Hindlimb muscle (tissue), 1 donor: Measurements from ENCODE around the gene NRCAM. TPM values are rescaled to one million over a fixed set of nuclear protein-coding genes. Genes with fewer than 3 reads are reported as not detected.
"Not testable (repeated sequence)": the region's sequence is repeated elsewhere in the genome, so short reads cannot be mapped to it uniquely, and the experiment has no call there.

Experiments used
- DNase-seq: peaks from one replicate; pipeline ENCODE4 v3.0.0-alpha.2; 2013
- polyA plus RNA-seq: library from polyadenylated mRNA; unstranded; fragments of 120-200 nt; gene quantifications from one replicate; pipeline ENCODE4 v1.2.1, GENCODE V29; 2013; ENCODE audit not compliant: insufficient read length

NRCAM gene
- polyA plus RNA-seq, 1 donor: 35.1 TPM

DNA sequence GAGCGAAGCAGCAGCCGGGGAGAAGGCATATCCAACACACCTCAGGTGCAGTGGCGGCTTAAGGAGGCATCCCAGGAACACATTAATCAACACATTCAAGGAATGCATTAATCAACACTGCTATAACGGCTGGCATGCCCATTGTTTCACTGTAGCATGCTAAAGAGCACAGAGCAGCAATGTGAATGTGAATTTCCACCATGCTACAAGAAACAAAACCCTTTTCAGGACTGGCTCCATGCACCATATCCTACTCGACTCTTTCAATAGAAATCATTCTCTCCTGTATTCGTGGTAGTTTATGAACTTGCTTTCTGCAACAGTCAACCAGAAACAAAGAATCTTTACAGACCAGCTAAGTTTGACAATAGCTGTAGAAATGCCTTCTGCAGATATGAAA is 149.0 kb downstream of the NRCAM start:
- no peak for DNase-seq

DNA sequence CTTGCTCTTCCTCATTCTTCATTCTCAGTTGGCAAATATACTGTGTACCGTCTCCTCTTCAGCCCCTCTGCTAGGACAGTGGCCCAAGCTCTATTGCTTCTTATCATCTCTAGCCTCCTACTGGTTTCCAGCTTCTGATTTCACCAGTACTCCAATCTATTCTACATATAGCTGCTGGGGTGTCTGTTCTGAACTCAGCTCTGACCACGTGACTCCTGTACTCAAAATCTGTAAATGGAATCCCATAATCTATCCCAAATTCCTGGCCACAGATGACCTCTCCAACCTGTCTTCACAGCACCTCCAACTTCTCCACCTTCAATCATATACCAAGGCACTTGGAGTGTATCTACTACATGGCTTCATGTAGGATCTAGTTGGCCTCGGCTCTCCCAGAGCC is 152.9 kb downstream of the NRCAM start:
- no peak for DNase-seq

GRCh38 chr7:108301387-108301786 is 154.8 kb downstream of the NRCAM start:
- DNase-seq: no peak

DNA sequence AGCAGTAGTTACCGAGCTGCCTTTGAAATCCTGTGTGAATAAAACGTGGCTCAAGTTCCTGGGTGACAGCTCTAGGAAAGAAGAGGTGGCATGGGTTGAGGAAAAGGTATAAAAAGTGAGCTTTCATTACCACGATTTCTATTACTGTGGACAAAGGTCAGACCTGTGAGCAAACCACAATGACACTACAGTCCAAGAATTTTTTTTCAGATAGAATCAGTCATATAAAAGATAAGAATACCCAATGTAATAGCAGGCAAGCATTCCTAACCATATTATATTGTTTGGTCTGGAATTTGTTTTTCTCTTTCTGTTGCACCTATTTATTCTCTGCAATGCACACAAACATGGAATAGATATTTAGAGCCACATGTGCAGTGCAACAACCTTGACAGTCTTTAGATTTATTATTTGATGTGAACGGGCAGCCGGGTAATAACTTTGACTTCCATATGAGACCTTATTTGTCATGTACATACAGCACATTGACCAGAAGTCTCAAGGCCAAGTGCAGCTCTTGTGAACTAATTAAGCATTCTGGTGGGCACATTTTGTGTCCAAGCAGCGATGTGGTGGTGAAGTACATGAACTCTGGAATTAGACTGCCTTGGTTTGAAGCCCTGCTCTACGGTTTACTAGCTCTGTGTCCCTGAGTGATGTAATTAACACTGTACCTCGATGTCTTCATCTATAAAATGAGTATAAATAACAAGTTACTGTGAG is 156.8 kb downstream of the NRCAM start:
- DNase-seq: no peak

DNA sequence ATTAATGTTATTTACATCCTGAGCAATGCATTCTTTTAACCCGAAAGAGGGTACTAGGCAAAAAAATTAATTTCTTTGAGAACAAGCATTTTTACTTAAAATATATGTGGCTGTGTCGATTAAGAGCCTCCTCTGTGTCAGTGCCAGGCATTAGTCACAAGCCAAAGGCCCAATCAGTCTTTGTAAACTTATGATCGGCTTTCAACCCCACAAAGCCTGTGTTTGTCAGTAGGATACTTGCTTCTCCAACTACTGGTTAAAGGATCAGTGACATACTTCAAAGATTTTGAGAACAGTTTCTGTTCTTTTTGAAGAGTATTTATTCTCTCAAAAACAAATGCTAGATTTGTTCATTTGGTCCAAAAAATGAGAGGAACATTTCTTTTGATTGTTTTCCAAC is 159.3 kb downstream of the NRCAM start:
- no peak for DNase-seq

DNA sequence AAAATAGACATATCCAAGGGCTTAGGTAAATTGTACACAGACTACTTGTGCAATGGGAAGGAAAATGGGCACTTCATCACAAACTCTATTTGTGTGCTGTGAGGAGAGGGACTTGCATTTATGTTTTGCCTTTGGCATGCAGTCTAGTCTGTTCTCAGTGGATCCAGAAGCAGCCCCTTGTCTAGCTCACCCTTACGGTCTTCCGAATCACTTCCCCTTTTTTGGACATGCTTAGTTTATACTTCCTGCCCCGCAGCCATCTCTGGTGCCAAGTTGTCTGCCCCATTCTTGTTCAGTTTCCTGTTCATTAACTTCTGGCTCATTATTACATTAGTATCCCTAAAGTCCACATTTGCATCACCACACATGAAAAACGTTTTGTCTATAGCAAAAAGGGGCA is 161.6 kb downstream of the NRCAM start:
- no peak for DNase-seq

GRCh38 chr7:108293149-108293612 is 163.1 kb downstream of the NRCAM start:
- no peak for DNase-seq

DNA sequence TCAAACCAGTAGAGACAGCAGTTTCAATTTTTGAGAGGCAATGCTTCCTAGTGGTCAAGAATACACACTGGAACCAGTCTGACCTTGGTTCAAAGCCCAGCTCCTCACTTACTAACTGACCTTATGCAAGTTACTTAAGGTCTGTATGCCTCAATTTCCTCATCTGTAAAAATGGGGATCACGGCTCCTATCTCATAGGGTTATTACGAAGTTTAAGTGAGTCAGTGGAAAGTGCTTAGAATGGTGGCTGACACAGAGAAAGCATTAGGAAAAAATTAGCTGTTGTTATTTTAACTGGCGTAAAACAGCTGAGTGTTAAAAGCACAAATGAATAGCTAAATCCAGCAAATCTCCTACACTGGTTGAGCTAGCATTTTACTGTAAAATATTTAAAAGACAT is 163.7 kb downstream of the NRCAM start:
- DNase-seq: no peak

GRCh38 chr7:108291791-108292440 is 164.3 kb downstream of the NRCAM start:
- DNase-seq: no peak

GRCh38 chr7:108291152-108291508 is 165.1 kb downstream of the NRCAM start:
- no peak for DNase-seq

DNA sequence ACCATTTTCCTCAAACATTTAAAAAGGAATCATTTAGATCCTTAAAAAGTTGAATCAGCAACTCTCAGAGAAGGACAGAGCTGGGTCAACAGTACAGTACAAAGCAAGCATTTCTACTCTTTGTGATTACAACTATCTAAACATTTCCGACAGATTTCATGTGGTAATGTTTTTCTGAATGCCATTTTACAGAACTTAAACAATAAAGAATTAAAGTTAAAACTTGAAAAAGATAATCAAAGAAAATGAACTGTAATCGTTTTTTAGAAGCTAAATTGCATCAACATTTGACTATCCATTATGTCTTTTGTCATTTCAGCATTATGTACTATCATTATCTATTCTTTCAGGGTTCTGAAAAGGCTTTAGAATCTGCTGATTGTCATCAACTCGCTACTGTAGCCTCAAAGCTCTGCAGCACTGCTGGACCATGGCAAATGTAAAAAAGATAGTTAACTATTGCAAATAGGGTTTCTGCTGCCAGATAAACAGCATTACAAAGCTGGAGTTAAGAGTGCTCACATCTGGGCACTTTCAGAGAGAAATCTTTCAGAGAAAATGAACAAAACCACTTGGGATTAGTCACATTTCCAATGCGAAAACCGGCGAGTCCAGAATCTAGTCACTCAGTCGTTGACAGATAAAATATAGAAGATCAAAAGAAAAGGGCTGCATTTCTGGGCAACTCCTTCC is 165.6 kb downstream of the NRCAM start:
- DNase-seq: no peak

DNA sequence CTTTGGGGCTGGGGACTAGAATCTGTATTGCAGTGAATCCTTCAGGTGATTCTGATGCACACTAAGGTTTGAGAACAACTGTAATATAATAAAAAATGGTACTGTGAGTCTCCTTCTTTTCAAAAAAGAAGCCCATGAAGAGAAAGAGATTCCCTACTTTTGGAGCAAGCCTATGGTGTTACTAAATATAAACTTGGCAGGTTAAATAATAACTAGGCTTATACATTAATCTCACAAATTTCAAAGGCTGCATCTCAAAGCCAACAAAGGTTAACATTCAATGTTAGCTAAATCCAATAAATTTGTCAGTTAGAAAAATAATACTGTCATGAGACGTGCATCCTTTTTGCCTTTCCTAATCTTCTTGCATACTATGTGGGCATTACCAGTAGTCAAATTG is 166.4 kb downstream of the NRCAM start:
- no peak for DNase-seq

- no peak for DNase-seq
These were observed 168.4 kb downstream of the NRCAM start for GRCh38 chr7:108287857-108288256.

- no peak for DNase-seq
These were observed 169.8 kb downstream of the NRCAM start for GRCh38 chr7:108286290-108286904.

DNA sequence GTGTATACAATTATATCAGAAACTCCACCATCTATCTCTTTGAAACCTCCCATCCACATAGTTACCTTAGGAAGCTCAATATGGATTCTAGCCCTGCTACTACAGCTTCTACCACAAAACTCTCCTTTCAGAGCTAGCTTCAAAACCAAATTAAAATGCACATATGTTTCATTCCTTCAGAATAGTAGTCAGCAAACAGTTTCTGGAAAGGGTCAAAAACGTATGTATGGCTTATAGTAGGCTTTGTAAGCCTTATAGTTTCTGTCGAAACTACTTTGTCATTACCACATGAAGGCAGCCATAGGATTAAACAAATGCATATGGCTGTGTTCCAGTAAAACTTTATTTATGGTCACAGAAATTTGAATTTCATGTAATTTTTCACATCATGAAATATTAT is 170.5 kb downstream of the NRCAM start:
- DNase-seq: no peak

GRCh38 chr7:108285003-108285368 is 171.2 kb downstream of the NRCAM start:
- no peak for DNase-seq

DNA sequence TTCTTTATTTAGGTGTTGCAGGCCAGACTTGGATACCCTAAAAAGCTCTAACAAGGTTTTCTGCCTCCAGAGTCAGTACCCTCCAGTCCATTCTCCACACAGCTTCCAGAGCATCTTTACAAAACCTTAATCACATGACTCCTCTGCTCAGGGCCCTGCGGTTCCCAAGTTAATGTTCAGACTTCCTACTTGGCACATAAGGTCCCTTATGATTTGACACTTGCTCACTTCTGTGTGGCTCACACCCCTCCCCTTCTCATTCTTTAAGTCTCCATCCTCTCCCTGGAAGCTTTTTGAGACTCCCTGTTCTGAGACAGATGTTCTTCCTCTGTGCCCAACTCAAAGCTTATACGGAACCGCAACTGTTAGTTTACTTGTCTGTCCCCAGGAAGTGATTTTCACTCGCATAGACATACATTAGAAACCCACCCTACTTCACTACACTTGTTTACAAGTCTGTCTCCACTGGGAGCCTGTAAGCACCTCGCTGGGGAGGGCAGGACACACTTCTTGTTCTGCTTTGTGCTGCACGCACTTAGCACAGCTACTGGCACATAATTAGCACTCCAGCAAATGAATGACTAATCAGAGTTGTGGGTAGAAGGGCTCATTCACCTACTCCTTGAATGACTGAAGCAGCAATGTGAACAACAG is 171.8 kb downstream of the NRCAM start:
- DNase-seq: no peak

GRCh38 chr7:108283252-108283651 is 173.0 kb downstream of the NRCAM start:
- no peak for DNase-seq

DNA sequence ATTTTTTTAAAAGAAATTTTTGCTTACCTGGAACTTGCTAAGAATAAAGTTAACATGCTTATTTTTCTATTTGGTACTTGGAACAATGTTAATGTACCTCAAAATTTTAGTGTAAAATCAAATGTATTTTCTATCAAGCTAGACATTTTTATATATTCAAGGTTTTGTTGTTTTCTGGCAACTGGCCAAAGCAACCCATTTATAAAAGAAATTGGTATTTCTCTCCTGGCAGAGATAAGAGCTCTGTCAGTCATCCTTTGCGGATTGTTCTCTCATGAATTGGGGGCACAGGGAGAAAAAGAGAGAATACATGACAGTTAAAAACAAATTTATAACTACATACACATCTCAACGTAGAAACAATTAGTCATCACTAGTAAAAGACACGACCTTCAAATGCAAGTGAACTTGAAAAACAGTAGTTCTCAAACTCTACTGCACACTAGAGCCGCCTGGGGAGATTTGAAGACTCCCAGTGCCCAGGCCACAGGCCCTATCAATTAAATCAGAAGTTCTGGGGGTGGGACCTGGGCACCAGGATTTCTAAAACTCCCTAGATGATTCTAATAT is 173.7 kb downstream of the NRCAM start:
- no peak for DNase-seq

GRCh38 chr7:108280136-108280535 is 176.1 kb downstream of the NRCAM start:
- DNase-seq: no peak

DNA sequence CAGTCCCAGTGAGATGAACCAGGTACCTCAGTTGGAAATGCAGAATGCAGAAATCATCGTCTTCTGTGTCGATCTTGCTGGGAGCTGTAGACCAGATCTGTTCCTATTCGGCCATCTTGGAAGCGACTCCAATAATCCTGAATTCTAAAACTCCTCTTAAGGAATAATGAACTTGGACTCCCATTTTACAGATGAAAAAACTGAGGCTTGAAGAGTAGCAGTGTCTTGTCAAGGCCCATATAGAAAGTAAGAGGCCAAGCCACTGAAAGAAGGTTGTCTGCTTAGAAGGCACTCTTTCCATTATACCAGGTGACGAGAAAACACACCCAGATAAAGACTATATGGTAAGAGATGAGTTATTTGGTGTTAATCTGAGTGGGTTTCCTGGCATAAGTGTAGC is 177.5 kb downstream of the NRCAM start:
- DNase-seq: no peak

DNA sequence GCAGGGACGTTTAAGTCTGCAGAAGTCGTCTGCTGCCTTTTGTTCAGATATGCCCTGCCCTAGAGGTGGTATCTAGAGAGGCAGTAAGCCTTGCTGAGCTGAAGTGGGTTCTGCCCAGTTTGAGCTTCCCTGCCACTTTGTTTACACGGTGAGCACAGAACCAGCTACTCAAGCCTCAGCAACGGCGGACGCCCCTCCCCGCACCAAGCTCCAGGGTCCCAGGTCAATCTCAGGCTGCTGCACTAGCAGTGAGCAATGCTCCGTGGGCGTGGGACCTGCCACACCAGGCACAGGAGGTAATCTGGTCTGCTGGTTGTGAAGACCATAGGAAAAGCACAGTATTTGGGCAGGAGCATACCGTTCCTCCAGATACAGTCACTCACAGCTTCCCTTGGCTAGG is 178.0 kb downstream of the NRCAM start:
- DNase-seq: no peak

DNA sequence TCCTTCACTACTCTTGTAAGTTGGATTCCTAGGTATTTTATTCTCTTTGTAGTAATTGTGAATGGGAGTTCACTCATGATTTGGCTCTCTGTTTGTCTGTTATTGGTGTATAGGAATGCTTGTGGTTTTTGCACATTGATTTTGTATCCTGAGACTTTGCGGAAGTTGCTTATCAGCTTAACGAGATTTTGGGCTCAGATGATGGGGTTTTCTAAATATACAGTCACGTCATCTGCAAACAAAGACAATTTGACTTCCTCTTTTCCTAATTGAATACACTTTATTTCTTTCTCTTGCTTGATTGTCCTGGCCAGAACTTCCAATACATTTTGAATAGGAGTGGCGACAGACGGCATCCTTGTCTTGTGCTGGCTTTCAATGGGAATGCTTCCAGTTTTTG is 181.8 kb downstream of the NRCAM start:
- DNase-seq: not testable (repeated sequence)
